Measurements from ENCODE around the gene SLC6A5. TPM values are rescaled to one million over a fixed set of nuclear protein-coding genes. Genes with fewer than 3 reads are reported as not detected.

SLC6A5 gene
- total RNA-seq, 1 experiment from 2014 or later = not detected

DNA sequence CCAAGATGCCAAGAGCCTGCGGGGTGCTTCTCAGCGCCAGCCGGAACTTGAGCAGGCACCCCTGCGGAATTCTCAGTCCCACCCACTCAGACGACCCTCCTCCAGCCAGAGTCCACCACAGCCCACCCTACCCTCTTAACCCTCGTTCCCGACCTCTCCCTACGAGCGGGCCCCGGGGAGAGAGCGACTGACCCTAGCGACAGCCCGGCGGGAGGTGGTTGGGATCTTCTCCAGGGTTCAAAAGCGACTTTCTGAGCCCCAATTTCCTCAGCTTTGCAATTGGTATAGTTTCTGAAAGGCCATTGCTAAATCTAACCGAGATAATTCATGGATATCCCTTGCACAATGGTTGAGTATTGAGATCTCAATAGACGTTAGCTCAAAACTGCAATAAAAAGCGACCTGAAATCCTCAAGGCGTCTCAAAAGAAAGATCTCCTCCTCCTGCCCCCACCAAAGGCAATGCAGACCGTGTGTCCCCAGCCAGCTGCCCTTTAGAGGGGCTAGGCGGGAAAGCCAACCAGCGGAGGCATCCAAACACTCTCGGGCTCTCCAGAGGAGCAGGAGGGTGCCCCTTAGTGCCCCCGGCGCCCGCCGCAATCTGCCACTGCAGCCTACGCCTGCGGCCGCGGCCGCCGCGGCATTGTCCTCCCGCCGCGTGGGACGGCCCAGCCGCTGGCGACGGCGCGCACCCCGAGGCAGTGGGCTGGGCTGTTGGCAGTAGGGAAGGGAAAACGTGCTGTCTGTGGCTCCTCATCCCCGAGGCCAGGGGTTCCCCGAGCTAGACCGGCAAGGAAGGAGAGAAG lies 1.5 kb upstream of the SLC6A5 start (continued):
- TF ChIP-seq SRF (IDR thresholded peaks at IDR 0.05; ENCODE audit: low read depth) (no peak), RAD21 (IDR thresholded peaks at IDR 0.05; ENCODE audit: low read depth) (no peak), FOSL1 (IDR thresholded peaks at IDR 0.05; ENCODE audit: low read depth) (no peak), TCF7L2 (IDR thresholded peaks at IDR 0.05; ENCODE audit: borderline replicate concordance, extremely low read depth, insufficient read depth, insufficient read length) (no peak), POLR2A (IDR thresholded peaks at IDR 0.05; ENCODE audit: borderline replicate concordance, extremely low read depth, insufficient read depth, insufficient read length) (no peak), EZH2 (IDR thresholded peaks at IDR 0.05) (no peak), SIN3A (IDR thresholded peaks at IDR 0.05; ENCODE audit: low read depth) (no peak), ZFX (IDR thresholded peaks at IDR 0.05) (no peak), SP1 (IDR thresholded peaks at IDR 0.05; ENCODE audit: low read depth) (no peak)

DNA sequence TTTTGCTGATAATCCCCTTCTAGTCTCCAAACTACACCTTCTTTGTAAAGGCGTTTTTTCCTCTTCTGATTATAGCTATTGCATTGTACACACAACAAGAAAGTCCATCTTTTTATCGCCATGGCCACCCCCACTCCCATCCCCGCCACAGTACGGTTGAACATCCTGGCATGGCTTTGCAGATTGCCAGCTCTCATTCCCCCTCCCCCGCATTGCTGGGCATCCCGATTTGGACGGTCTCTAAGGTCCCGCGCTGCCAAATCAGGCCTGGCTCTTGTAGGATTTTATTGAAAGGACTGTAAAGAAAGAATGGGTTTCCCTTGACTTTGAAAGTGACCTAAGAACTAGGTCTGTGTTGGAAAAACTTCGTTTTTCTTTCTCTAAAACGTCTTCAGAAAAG lies 916 bp upstream of the SLC6A5 start:
- no peaks in the 10 kb centered on the region for H3K79me2 ChIP-seq (ENCODE audit: insufficient read depth, low read length)
- no peak overlapping the region for H3K27ac ChIP-seq (ENCODE audit: low read depth, low read length)
- H3K27me3 ChIP-seq (ENCODE audit: insufficient read depth, low read length) = peaks cover 18% of the 10 kb centered on the region; the same call in 1 of the 2 replicates
- no TSS peak for BruUV-seq (replicated peaks)
- no peak overlapping the region for H3K4me3 ChIP-seq (replicated peaks in 1 of 2; ENCODE audit: low read depth in 1 of 2, low read length in 2 of 2)
- H3K4me1 ChIP-seq (ENCODE audit: control insufficient read depth in 1 of 2, insufficient read depth in 2 of 2, low read length in 2 of 2) = no peaks in the 10 kb centered on the region
- no peak for TF ChIP-seq POLR2A (IDR thresholded peaks at IDR 0.05; ENCODE audit: borderline replicate concordance, extremely low read depth, insufficient read depth, insufficient read length)
- TF ChIP-seq CBX3 (IDR thresholded peaks at IDR 0.05; ENCODE audit: low read depth) = no peak
- TF ChIP-seq FOSL1 (IDR thresholded peaks at IDR 0.05; ENCODE audit: low read depth) = no peak
- TF ChIP-seq YY1 (IDR thresholded peaks at IDR 0.05; ENCODE audit: extremely low read depth, insufficient replicate concordance, low read depth, low read length) = no peak
- TF ChIP-seq TCF7L2 (IDR thresholded peaks at IDR 0.05; ENCODE audit: borderline replicate concordance, extremely low read depth, insufficient read depth, insufficient read length) = no peak
- no peak for TF ChIP-seq SP1 (IDR thresholded peaks at IDR 0.05; ENCODE audit: low read depth)
- TF ChIP-seq CTCF (IDR thresholded peaks at IDR 0.05 in 2 of 3, conservative IDR thresholded peaks at IDR 0.05 in 1 of 3; ENCODE audit: borderline replicate concordance in 1 of 3, insufficient read depth in 1 of 3, low read depth in 2 of 3, low read length in 2 of 3) = no peak
- no peak for TF ChIP-seq REST (IDR thresholded peaks at IDR 0.05; ENCODE audit: low read depth)
- TF ChIP-seq SIN3A (IDR thresholded peaks at IDR 0.05; ENCODE audit: low read depth) = no peak
- no peak for TF ChIP-seq EGR1 (IDR thresholded peaks at IDR 0.05; ENCODE audit: low read depth)
- no peak for TF ChIP-seq MAX (IDR thresholded peaks at IDR 0.05)
- no peak for TF ChIP-seq EZH2 (IDR thresholded peaks at IDR 0.05)
- no peak for TF ChIP-seq ZFX (IDR thresholded peaks at IDR 0.05)
- no peak for TF ChIP-seq CEBPB (IDR thresholded peaks at IDR 0.05; ENCODE audit: low read depth)
- TF ChIP-seq ELF1 (IDR thresholded peaks at IDR 0.05; ENCODE audit: borderline replicate concordance, low read depth) = no peak
- TF ChIP-seq RAD21 (IDR thresholded peaks at IDR 0.05; ENCODE audit: low read depth) = no peak
- no peaks in the 10 kb centered on the region for H3K36me3 ChIP-seq (ENCODE audit: control insufficient read depth in 1 of 2, insufficient read depth in 2 of 2, low read length in 2 of 2)
- ATAC-seq = no peak
- no peak overlapping the region for H2AFZ ChIP-seq (ENCODE audit: low read depth, low read length, poor library complexity, severe bottlenecking)
- H3K4me2 ChIP-seq (ENCODE audit: low read length) = no peak overlapping the region
- ChIA-PET RAD21 (ENCODE audit: low non-redundant PET in 1 of 2, low total read pairs in 2 of 2, uncharacterized antibody in 2 of 2, unreplicated experiment in 2 of 2) (no interaction called here), POLR2A (no interaction called here), CTCF (no interaction called here)
- no peaks in the 10 kb centered on the region for H3K9me3 ChIP-seq (ENCODE audit: control insufficient read depth in 1 of 2, insufficient read depth in 1 of 2, low read depth in 1 of 2, low read length in 2 of 2)
- no peak overlapping the region for H3K9ac ChIP-seq (ENCODE audit: low read length)
- H4K20me1 ChIP-seq (ENCODE audit: insufficient read depth) = no peaks in the 10 kb centered on the region
- H3K9me2 ChIP-seq (ENCODE audit: insufficient read depth) = no peaks in the 10 kb centered on the region
- no peak for DNase-seq (ENCODE audit: low read depth, low spot score)
- intact Hi-C loops (cut with micrococcal nuclease) = no loop called here

Measured in HCT116 (cell line).